ENCODE results near the gene CDK14. TPM values are rescaled to one million over a fixed set of nuclear protein-coding genes. Genes with fewer than 3 reads are reported as not detected.

The CDK14 gene
- total and polyA plus RNA-seq, 2 of the 8 experiments (the other 6 are each of a cell fraction or from before 2014, with no cell fraction given), result 5.5 to 47.3 TPM

DNA sequence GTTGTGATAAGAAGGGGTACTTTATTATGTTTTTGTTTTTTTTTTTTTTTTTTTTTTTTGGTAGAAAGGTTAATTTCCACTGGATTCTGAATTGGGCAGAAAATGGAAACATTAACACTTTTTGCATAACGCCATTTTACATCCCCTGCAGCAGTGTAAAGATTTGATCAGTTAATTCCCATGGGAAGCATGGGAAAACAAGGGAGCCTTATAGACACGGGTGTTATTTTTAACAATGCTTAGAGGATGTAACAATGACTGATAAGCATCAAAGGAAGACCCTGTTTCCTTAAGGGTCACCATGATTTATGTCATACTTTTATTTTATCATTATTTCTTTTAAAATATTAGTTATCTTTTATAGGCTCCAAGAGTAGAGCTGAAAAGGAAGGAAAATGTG lies 140.2 kb downstream of the CDK14 start:
- FAIRE-seq, result no peak
- TF ChIP-seq EGR1 (IDR thresholded peaks at IDR 0.05; ENCODE audit: borderline replicate concordance, low read depth, low read length) (no peak), ZNF274 (IDR thresholded peaks at IDR 0.05; ENCODE audit: borderline replicate concordance, extremely low read depth, low read length) (no peak), YY1 (IDR thresholded peaks at IDR 0.05; ENCODE audit: low read depth, low read length) (no peak), NRF1 (IDR thresholded peaks at IDR 0.05; ENCODE audit: low read depth, low read length) (no peak), SIN3A (conservative IDR thresholded peaks at IDR 0.05 in 1 of 2, IDR thresholded peaks at IDR 0.05 in 1 of 2; ENCODE audit: low read depth in 1 of 2, low read length in 2 of 2) (no peak), KDM5A (IDR thresholded peaks at IDR 0.05; ENCODE audit: low read length) (no peak), EP300 (IDR thresholded peaks at IDR 0.05; ENCODE audit: borderline replicate concordance in 1 of 2, low read depth in 2 of 2, low read length in 2 of 2) (no peak), RBBP5 (IDR thresholded peaks at IDR 0.05; ENCODE audit: borderline replicate concordance, low read depth, low read length) (no peak), KDM4A (IDR thresholded peaks at IDR 0.05; ENCODE audit: low read depth, low read length, severe bottlenecking) (no peak), NANOG (IDR thresholded peaks at IDR 0.05; ENCODE audit: insufficient read depth, low read depth, low read length, poor library complexity, severe bottlenecking) (no peak), RAD21 (IDR thresholded peaks at IDR 0.05 in 1 of 2, conservative IDR thresholded peaks at IDR 0.05 in 1 of 2; ENCODE audit: low read depth in 2 of 2, low read length in 2 of 2) (no peak), HDAC2 (IDR thresholded peaks at IDR 0.05; ENCODE audit: borderline replicate concordance in 1 of 2, low read depth in 2 of 2, low read length in 2 of 2) (no peak), GABPA (IDR thresholded peaks at IDR 0.05; ENCODE audit: borderline replicate concordance, insufficient read depth, low read length) (no peak)

More for the DNA sequence above, 140.2 kb downstream of the CDK14 start:
- H3K9ac ChIP-seq (replicated peaks in 1 of 4; ENCODE audit: extremely low read depth in 1 of 4, low read depth in 3 of 4, low read length in 3 of 4), result no peak overlapping the region
- H3K14ac ChIP-seq (ENCODE audit: insufficient read length), result no peak overlapping the region
- H3K23ac ChIP-seq (ENCODE audit: insufficient read length), result no peak overlapping the region
- ChIA-PET CTCF (ENCODE audit: partially characterized antibody) (interaction anchor here (2.0 kb wide), 1 partner anchor 28 kb away, joined by 5 read pairs; no protein-coding TSS in a partner anchor), POLR2A (ENCODE audit: partially characterized antibody) (interaction anchor here (0.6 kb wide), 1 partner anchor 29 kb away, joined by 3 read pairs; no protein-coding TSS in a partner anchor)
- no peaks in the 10 kb centered on the region for H3K79me2 ChIP-seq (ENCODE audit: control insufficient read depth in 1 of 2, insufficient read depth in 2 of 2, low read length in 2 of 2)
- H3K4me2 ChIP-seq (ENCODE audit: insufficient read depth in 1 of 2, low read depth in 2 of 2, low read length in 2 of 2), result no peak overlapping the region
- H4K8ac ChIP-seq (ENCODE audit: extremely low read depth, insufficient read depth, low read length), result no peak overlapping the region
- no peaks in the 10 kb centered on the region for H3K27me3 ChIP-seq (replicated peaks in 1 of 4; ENCODE audit: control insufficient read depth in 3 of 4, extremely low read depth in 1 of 4, insufficient read depth in 3 of 4, low read length in 3 of 4)
- no peak overlapping the region for H3K56ac ChIP-seq (replicated peaks; ENCODE audit: insufficient read length, low read depth, low read length)
- no peak overlapping the region for H4K91ac ChIP-seq (replicated peaks; ENCODE audit: insufficient read length, low read length)
- no peak overlapping the region for H2BK15ac ChIP-seq (ENCODE audit: low read length)
- no peak overlapping the region for H2BK120ac ChIP-seq (replicated peaks; ENCODE audit: low read depth, low read length)
- H2AK5ac ChIP-seq (ENCODE audit: low read depth, low read length), result no peak overlapping the region
- no peak for DNase-seq (ENCODE audit: low read depth in 1 of 2, low spot score in 2 of 2)
- H2BK12ac ChIP-seq (ENCODE audit: low read depth, low read length), result no peak overlapping the region
- no peak overlapping the region for H2BK5ac ChIP-seq (ENCODE audit: low read depth, low read length)
- no peaks in the 10 kb centered on the region for H3K36me3 ChIP-seq (ENCODE audit: control insufficient read depth in 2 of 4, insufficient read depth in 4 of 4, low read length in 3 of 4)
- H2AFZ ChIP-seq (ENCODE audit: low read length), result no peak overlapping the region
- no peaks in the 10 kb centered on the region for H3K79me1 ChIP-seq (ENCODE audit: low read depth, low read length)
- no peaks in the 10 kb centered on the region; the same call in 1 of the 2 replicates for H3K23me2 ChIP-seq (ENCODE audit: low read depth, low read length)
- H4K20me1 ChIP-seq (replicated peaks in 1 of 2; ENCODE audit: control insufficient read depth in 1 of 2, insufficient read depth in 2 of 2, low read length in 2 of 2), result no peaks in the 10 kb centered on the region
- H3K18ac ChIP-seq (ENCODE audit: extremely low read depth, low read length), result no peak overlapping the region
- H2BK20ac ChIP-seq (ENCODE audit: low read length), result no peak overlapping the region
- H3K4me1 ChIP-seq (replicated peaks in 1 of 4; ENCODE audit: control insufficient read depth in 3 of 4, insufficient read depth in 4 of 4, low read length in 3 of 4), result no peaks in the 10 kb centered on the region; a peak in 2 of 7 replicates
- no peak overlapping the region for H4K5ac ChIP-seq (ENCODE audit: insufficient read length, low read depth, low read length)
- WGBS, 2 experiments (ENCODE audit: extremely low coverage in 1 of 2, insufficient coverage in 1 of 2, insufficient read length in 1 of 2, insufficient replicate concordance in 2 of 2, low coverage in 1 of 2, low lambda C conversion rate in 2 of 2, missing lambda C conversion rate in 1 of 2), result 94% methylated on average over 2 of the region's 2 CpGs; no CpG with 5 or more reads in 1 of the 2 experiments
- H3K4ac ChIP-seq (replicated peaks; ENCODE audit: insufficient read length, low read depth, low read length), result no peak overlapping the region
- no peak overlapping the region for H3K4me3 ChIP-seq (ENCODE audit: extremely low read depth in 1 of 4, insufficient read depth in 2 of 4, low read depth in 3 of 4, low read length in 4 of 4)
- no peak overlapping the region for H3K27ac ChIP-seq (ENCODE audit: low read depth, low read length)
- H3K9me3 ChIP-seq (ENCODE audit: insufficient read depth in 2 of 2, low read depth in 1 of 2, low read length in 1 of 2), result no peaks in the 10 kb centered on the region
